HepG2 (cell line): ENCODE results near the gene CABLES2. TPM values are rescaled to one million over a fixed set of nuclear protein-coding genes. Genes with fewer than 3 reads are reported as not detected.

Experiments
- DZIP1 ChIP-seq: sonication (generic); formaldehyde crosslinking; IDR thresholded peaks from 2 replicates; pipeline ENCODE4 v1.5.0; 2020; ENCODE audit warnings: mild to moderate bottlenecking, missing genetic modification reagents
- E2F5 ChIP-seq: sonication (generic); formaldehyde crosslinking; conservative IDR thresholded peaks from 2 replicates; pipeline ENCODE4 v1.4.0; 2020; ENCODE audit warnings: missing genetic modification reagents
- EHMT2 ChIP-seq: fragments of 200-600 bp; sonication (generic); IDR thresholded peaks from 2 replicates; pipeline ENCODE4 v1.7.0; 2017; ENCODE audit warnings: antibody characterized with exemption, low read depth, low read length, borderline replicate concordance
- FOXA3 ChIP-seq: IDR thresholded peaks from 2 replicates; pipeline ENCODE4 v1.6.1; 2016; ENCODE audit warnings: missing genetic modification reagents, missing compliant biosample characterization
- HOMEZ ChIP-seq: IDR thresholded peaks from 2 replicates; pipeline ENCODE4 v1.6.1; 2016; ENCODE audit warnings: low read depth
- KAT7 ChIP-seq: IDR thresholded peaks from 2 replicates; pipeline ENCODE4 v1.6.1; 2018; ENCODE audit warnings: borderline replicate concordance, missing compliant biosample characterization
- KLF16 ChIP-seq, 2 experiments: sonication (generic) in 1 of 2; formaldehyde crosslinking in 1 of 2; IDR thresholded peaks; 2 replicates each; pipeline versions ENCODE4 v1.6.1 to v1.8.0; 2016 to 2023; ENCODE audit warnings: missing genetic modification reagents in 2 of 2, missing compliant biosample characterization in 1 of 2
- MAF1 ChIP-seq: sonication (generic); formaldehyde crosslinking; IDR thresholded peaks from 2 replicates; pipeline ENCODE4 v1.5.0; 2020; ENCODE audit warnings: missing genetic modification reagents, borderline replicate concordance
- MED8 ChIP-seq: sonication (generic); formaldehyde crosslinking; IDR thresholded peaks from 2 replicates; pipeline ENCODE4 v1.8.1; 2023; ENCODE audit warnings: mild to moderate bottlenecking, missing genetic modification reagents; ENCODE audit not compliant: insufficient replicate concordance
- MLLT10 ChIP-seq: sonication (generic); formaldehyde crosslinking; IDR thresholded peaks from 2 replicates; pipeline ENCODE4 v1.4.0; 2020; ENCODE audit warnings: missing genetic modification reagents
- MYPOP ChIP-seq: sonication (generic); formaldehyde crosslinking; IDR thresholded peaks from 2 replicates; pipeline ENCODE4 v1.8.1; 2023; ENCODE audit warnings: mild to moderate bottlenecking, moderate library complexity, missing genetic modification reagents
- MZF1 ChIP-seq: sonication (generic); formaldehyde crosslinking; IDR thresholded peaks from 2 replicates; pipeline ENCODE4 v1.8.1; 2023; ENCODE audit warnings: mild to moderate bottlenecking, missing genetic modification reagents, borderline replicate concordance
- PRMT3 ChIP-seq: sonication (generic); formaldehyde crosslinking; IDR thresholded peaks from 2 replicates; pipeline ENCODE4 v1.8.1; 2022; ENCODE audit warnings: low read depth, mild to moderate bottlenecking, moderate library complexity, missing genetic modification reagents, borderline replicate concordance
- REPIN1 ChIP-seq: sonication (generic); formaldehyde crosslinking; IDR thresholded peaks from 2 replicates; pipeline ENCODE4 v1.8.0; 2022; ENCODE audit warnings: missing genetic modification reagents, low read depth, mild to moderate bottlenecking, borderline replicate concordance
- SRSF9 ChIP-seq: fragments of 200-400 bp; formaldehyde crosslinking; IDR thresholded peaks from 2 replicates; pipeline ENCODE4 v1.6.1; 2018; ENCODE audit warnings: borderline replicate concordance, mild to moderate bottlenecking, low read depth, low read length; ENCODE audit not compliant: insufficient read depth, poor library complexity, severe bottlenecking
- TAF1 ChIP-seq: sonication (generic); formaldehyde crosslinking; IDR thresholded peaks from 2 replicates; pipeline ENCODE4 v1.4.0; 2020; ENCODE audit warnings: missing genetic modification reagents
- TMF1 ChIP-seq: sonication (generic); formaldehyde crosslinking; IDR thresholded peaks from 2 replicates; pipeline ENCODE4 v1.8.1; 2022; ENCODE audit warnings: low read depth, missing genetic modification reagents
- TRIM24 ChIP-seq: sonication (generic); formaldehyde crosslinking; IDR thresholded peaks from 2 replicates; pipeline ENCODE4 v1.8.0; 2022; ENCODE audit warnings: mild to moderate bottlenecking, missing genetic modification reagents
- ZBTB7A ChIP-seq: sonication (generic); formaldehyde crosslinking; IDR thresholded peaks from 2 replicates; pipeline ENCODE4 v1.8.0; 2022; ENCODE audit warnings: mild to moderate bottlenecking, missing genetic modification reagents
- ZFY ChIP-seq: sonication (generic); formaldehyde crosslinking; IDR thresholded peaks from 2 replicates; pipeline ENCODE4 v1.4.0; 2020; ENCODE audit warnings: missing genetic modification reagents
- ZKSCAN1 ChIP-seq: fragments of 150-350 bp; IDR thresholded peaks from 2 replicates; pipeline ENCODE4 v1.6.1; 2014; ENCODE audit warnings: low read length
- ZNF547 ChIP-seq: sonication (generic); formaldehyde crosslinking; IDR thresholded peaks from 2 replicates; pipeline ENCODE4 v1.5.1; 2020; ENCODE audit warnings: mild to moderate bottlenecking, missing genetic modification reagents
- ZNF619 ChIP-seq: sonication (generic); formaldehyde crosslinking; IDR thresholded peaks from 2 replicates; pipeline ENCODE4 v1.4.0; 2020; ENCODE audit warnings: mild to moderate bottlenecking, missing genetic modification reagents
- ZNF660 ChIP-seq: sonication (generic); formaldehyde crosslinking; IDR thresholded peaks from 2 replicates; pipeline ENCODE4 v1.5.1; 2020; ENCODE audit warnings: mild to moderate bottlenecking, low read depth, missing genetic modification reagents, borderline replicate concordance
- ZNF737 ChIP-seq: sonication (generic); formaldehyde crosslinking; IDR thresholded peaks from 2 replicates; pipeline ENCODE4 v1.5.0; 2020; ENCODE audit warnings: missing genetic modification reagents, mild to moderate bottlenecking, borderline replicate concordance
- polyA plus RNA-seq, 8 experiments: library from polyadenylated mRNA; depleted of rRNA in 3 of 8; stranded (reverse) in 7 of 8; unstranded in 1 of 8; fragments of >200 nt; fragmentation: Illumina TruSeq in 4 of 8; extraction: Trizol in 4 of 8; gene quantifications; 2 replicates each; pipeline versions ENCODE4 v1.2.1 to v1.2.3, GENCODE V29; 2011 to 2016; ENCODE audit warnings: low read depth in 4 of 8, missing spikeins in 1 of 8, mixed read lengths in 1 of 8; ENCODE audit not compliant: insufficient read depth in 1 of 8
- total RNA-seq, 5 experiments: library from RNA; depleted of rRNA; stranded (reverse); fragments of >200 nt; fragmentation: Illumina TruSeq; extraction: Trizol; gene quantifications; 2 replicates each; pipeline ENCODE4 v1.2.3, GENCODE V29; 2016; ENCODE audit warnings: low read depth in 1 of 5

CABLES2 gene
- total and polyA plus RNA-seq, 2 of the 13 experiments (the other 11 are each of a cell fraction or from before 2014, with no cell fraction given), result 5.2 to 9.7 TPM

- no peak for TF ChIP-seq HOMEZ (CRISPR knock-in tag)
- TF ChIP-seq MED8 (CRISPR knock-in tag), result no peak
- TF ChIP-seq TAF1 (CRISPR knock-in tag), result 0 out of 2 replicates have a peak, but pooled peaks have one; percentile 9
- TF ChIP-seq ZBTB7A (CRISPR knock-in tag), result no peak
- TF ChIP-seq MYPOP (CRISPR knock-in tag), result no peak; the same call in 1 of the 2 replicates
- TF ChIP-seq ZFY (CRISPR knock-in tag), result no peak
- no peak for TF ChIP-seq ZKSCAN1
- peak; percentile 81; the same call in 1 of the 2 replicates for TF ChIP-seq REPIN1 (CRISPR knock-in tag)
- TF ChIP-seq MAF1 (CRISPR knock-in tag), result no peak
- TF ChIP-seq MLLT10 (CRISPR knock-in tag), result no peak
- TF ChIP-seq MZF1, result no peak
- no peak for TF ChIP-seq SRSF9
- 0 out of 2 replicates have a peak, but pooled peaks have one; percentile 37 for TF ChIP-seq TMF1 (CRISPR knock-in tag)
- TF ChIP-seq TRIM24 (CRISPR knock-in tag), result no peak
- TF ChIP-seq KAT7 (CRISPR knock-in tag), result no peak
- no peak for TF ChIP-seq DZIP1 (CRISPR knock-in tag)
- 0 out of 4 replicates have a peak, but pooled peaks of 1 of the 2 experiments have one; percentile 27 for TF ChIP-seq KLF16 (CRISPR knock-in tag; IDR thresholded peaks at IDR 0.05)
- TF ChIP-seq FOXA3 (CRISPR knock-in tag), result no peak
- no peak for TF ChIP-seq PRMT3 (CRISPR knock-in tag)
- TF ChIP-seq ZNF547, result no peak; the same call in 1 of the 2 replicates
- no peak for TF ChIP-seq ZNF619
- no peak for TF ChIP-seq ZNF660
- no peak for TF ChIP-seq EHMT2
- TF ChIP-seq ZNF737 (CRISPR knock-in tag), result no peak
- no peak for TF ChIP-seq E2F5 (CRISPR knock-in tag)
Measured at GRCh38 chr20:62413025-62413570, 6.0 kb upstream of the CABLES2 start (continued).
